CD14-positive monocyte (primary cell): ENCODE results near the gene ANKRD44. TPM values are rescaled to one million over a fixed set of nuclear protein-coding genes. Genes with fewer than 3 reads are reported as not detected.
A peak's percentile ranks its signal among the peaks of the same experiment; 100 is the strongest.

ENCODE experiments used
- DNase-seq, 3 donors: peaks; one replicate each; pipeline ENCODE4 v3.0.0-alpha.2; 2011 to 2022
- H2AFZ ChIP-seq: 2 replicates; pipeline ENCODE4 v1.6.0; 2012; ENCODE audit warnings: mild to moderate bottlenecking, low read depth, low read length, inconsistent platforms; ENCODE audit not compliant: insufficient read depth, poor library complexity, severe bottlenecking
- H3K27ac ChIP-seq, 2 donors: 1 replicate in 1 of 2; 2 replicates in 1 of 2; pipeline ENCODE4 v1.5.1; 2012 to 2013; ENCODE audit warnings: low read length in 2 of 2, control low read depth in 1 of 2, inconsistent platforms in 1 of 2, low read depth in 1 of 2, mild to moderate bottlenecking in 1 of 2
- H3K27me3 ChIP-seq, 2 donors: one replicate each; pipeline versions ENCODE4 v1.6.0 to v1.6.1; 2011 to 2013; ENCODE audit warnings: low read length in 2 of 2; ENCODE audit not compliant: control insufficient read depth in 2 of 2, insufficient read depth in 2 of 2
- H3K36me3 ChIP-seq, 2 donors: replicated peaks in 1 of 2; 1 replicate in 1 of 2; 2 replicates in 1 of 2; pipeline versions ENCODE4 v1.5.1 to v1.6.1; 2012 to 2013; ENCODE audit warnings: low read length in 2 of 2, control low read depth in 1 of 2, inconsistent platforms in 1 of 2, mild to moderate bottlenecking in 1 of 2; ENCODE audit not compliant: insufficient read depth in 2 of 2, control insufficient read depth in 1 of 2
- H3K4me1 ChIP-seq, 2 donors: 1 replicate in 1 of 2; 2 replicates in 1 of 2; pipeline versions ENCODE4 v1.5.1 to v1.6.1; 2012 to 2013; ENCODE audit warnings: low read length in 2 of 2, control low read depth in 1 of 2, inconsistent platforms in 1 of 2, mild to moderate bottlenecking in 1 of 2, moderate library complexity in 1 of 2; ENCODE audit not compliant: insufficient read depth in 2 of 2, control insufficient read depth in 1 of 2
- H3K4me2 ChIP-seq: replicated peaks from 2 replicates; pipeline ENCODE3; 2012; ENCODE audit warnings: low read length, moderate library complexity, mild to moderate bottlenecking; ENCODE audit not compliant: poor library complexity, severe bottlenecking; ENCODE audit errors: extremely low read depth
- H3K4me3 ChIP-seq, 3 experiments: fragments of 200-600 bp in 1 of 3; sonication (generic) in 1 of 3; replicated peaks in 1 of 3; 1 replicate in 2 of 3; 2 replicates in 1 of 3; pipeline ENCODE4 v1.5.1; 2011 to 2013; ENCODE audit warnings: low read length in 3 of 3, mild to moderate bottlenecking in 3 of 3, control low read depth in 2 of 3, low read depth in 2 of 3, inconsistent platforms in 1 of 3, moderate library complexity in 1 of 3
- H3K79me2 ChIP-seq: 2 replicates; pipeline ENCODE4 v1.6.0; 2012; ENCODE audit warnings: mild to moderate bottlenecking, control low read depth, inconsistent platforms, low read length, moderate library complexity; ENCODE audit not compliant: insufficient read depth
- H3K9ac ChIP-seq: 2 replicates; pipeline ENCODE4 v1.6.0; 2017; ENCODE audit warnings: low read length, mild to moderate bottlenecking; ENCODE audit not compliant: insufficient read depth, poor library complexity, severe bottlenecking
- H3K9me3 ChIP-seq, 2 donors: replicated peaks in 1 of 2; 1 replicate in 1 of 2; 2 replicates in 1 of 2; pipeline versions ENCODE4 v1.5.1 to v1.6.1; 2012 to 2013; ENCODE audit warnings: low read length in 2 of 2, control low read depth in 1 of 2; ENCODE audit not compliant: control insufficient read depth in 1 of 2, insufficient read depth in 1 of 2
- H4K20me1 ChIP-seq: 2 replicates; pipeline ENCODE4 v1.6.0; 2012; ENCODE audit warnings: mild to moderate bottlenecking, low read length, control low read depth, moderate library complexity; ENCODE audit not compliant: insufficient read depth
- H3K27ac Mint-ChIP-seq, 7 donors: one replicate each; pipeline ENCODE4 v1.8.0; 2020; ENCODE audit warnings: mild to moderate bottlenecking in 7 of 7, mixed read lengths in 7 of 7, moderate library complexity in 6 of 7, inconsistent platforms in 2 of 7
- H3K27me3 Mint-ChIP-seq, 3 donors: one replicate each; pipeline ENCODE4 v1.8.0; 2021 to 2022; ENCODE audit warnings: low read depth in 3 of 3, mild to moderate bottlenecking in 3 of 3, mixed read lengths in 3 of 3, moderate library complexity in 3 of 3, inconsistent platforms in 1 of 3
- H3K36me3 Mint-ChIP-seq, 2 donors: one replicate each; pipeline ENCODE4 v1.8.0; 2020; ENCODE audit warnings: mixed read lengths in 2 of 2, inconsistent platforms in 1 of 2, mild to moderate bottlenecking in 1 of 2
- H3K4me1 Mint-ChIP-seq: one replicate; pipeline ENCODE4 v1.8.0; 2020; ENCODE audit warnings: mild to moderate bottlenecking, mixed read lengths
- H3K4me3 Mint-ChIP-seq, 2 donors: one replicate each; pipeline ENCODE4 v1.8.0; 2020; ENCODE audit warnings: mild to moderate bottlenecking in 2 of 2, mixed read lengths in 2 of 2, moderate library complexity in 1 of 2
- H3K9me3 Mint-ChIP-seq, 7 donors: one replicate each; pipeline ENCODE4 v1.8.0; 2020 to 2022; ENCODE audit warnings: mixed read lengths in 7 of 7, mild to moderate bottlenecking in 6 of 7, moderate library complexity in 6 of 7, inconsistent platforms in 2 of 7
- WGBS: methylation state at CpG from one replicate; pipeline ENCODE4 v1.1.5; 2013; ENCODE audit warnings: missing lambda C conversion rate; ENCODE audit not compliant: insufficient coverage; 5-methylcytosine and 5-hydroxymethylcytosine counted together
- intact Hi-C, 2 donors: fragments of 100-400 bp; cut with micrococcal nuclease; formaldehyde crosslinking; loops; one replicate each; pipeline versions ENCODE4 v1.15.0 to v1.15.1; 2023
- polyA plus RNA-seq, 3 donors: library from polyadenylated mRNA; depleted of rRNA in 1 of 3; unstranded in 2 of 3; stranded (reverse) in 1 of 3; fragments of 300-500 nt in 2 of 3; fragments of >200 nt in 1 of 3; fragmentation: Illumina TruSeq in 2 of 3; gene quantifications; 1 replicate in 2 of 3; 2 replicates in 1 of 3; pipeline ENCODE4 v1.2.3, GENCODE V29; 2012 to 2021
- TF ChIP-seq, protein P1 (sequence below): fragments of 200-600 bp; IDR thresholded peaks from one replicate; pipeline ENCODE4 v1.8.0; 2022; ENCODE audit warnings: antibody characterized with exemption, mild to moderate bottlenecking

Gene ANKRD44
- polyA plus RNA-seq, 3 donors = 55.7 to 91.9 (median 64.9) TPM

DNA sequence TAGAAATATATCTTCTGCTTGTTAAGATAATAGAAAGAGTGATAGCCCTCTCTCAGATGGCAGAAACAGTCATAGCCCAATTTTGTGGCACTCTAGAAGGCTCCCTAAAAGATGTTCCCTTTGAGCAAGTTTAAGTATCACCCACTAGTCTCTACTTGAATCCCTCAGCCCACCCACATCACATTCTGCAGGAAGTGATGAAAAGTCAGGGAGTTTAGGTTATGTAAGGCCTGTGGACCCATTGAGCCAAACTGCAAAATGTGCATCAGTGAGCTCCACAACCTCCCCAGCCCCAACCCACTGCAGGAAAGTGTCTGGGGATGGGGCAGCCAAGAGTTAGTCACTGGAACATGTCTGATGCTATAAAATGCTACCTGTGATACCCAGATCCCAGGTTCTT, 25.6 kb downstream of the ANKRD44 start:
- H3K27me3 ChIP-seq = no peaks in the 10 kb centered on the region
- H3K4me3 ChIP-seq = no peak overlapping the region
- no peaks in the 10 kb centered on the region for H3K36me3 ChIP-seq
- Mint-ChIP-seq H3K4me1 (peaks cover 67% of the 10 kb centered on the region), H3K27me3 (no peaks in the 10 kb centered on the region), H3K36me3 (peaks cover 6 to 12% of the 10 kb centered on the region in 2 donors), H3K27ac (peak overlapping the region in 5 of 7 donors; percentile 24 to 74 (median 50)), H3K4me3 (no peak overlapping the region), H3K9me3 (no peaks in the 10 kb centered on the region)
- H2AFZ ChIP-seq = no peak overlapping the region
- H3K79me2 ChIP-seq = peaks cover 99% of the 10 kb centered on the region
- no peak overlapping the region for H3K9ac ChIP-seq
- no peak overlapping the region for H3K4me2 ChIP-seq
- peaks cover 37 to 63% of the 10 kb centered on the region in 2 donors for H3K4me1 ChIP-seq
- DNase-seq = no peak
- TF ChIP-seq, protein P1, sequence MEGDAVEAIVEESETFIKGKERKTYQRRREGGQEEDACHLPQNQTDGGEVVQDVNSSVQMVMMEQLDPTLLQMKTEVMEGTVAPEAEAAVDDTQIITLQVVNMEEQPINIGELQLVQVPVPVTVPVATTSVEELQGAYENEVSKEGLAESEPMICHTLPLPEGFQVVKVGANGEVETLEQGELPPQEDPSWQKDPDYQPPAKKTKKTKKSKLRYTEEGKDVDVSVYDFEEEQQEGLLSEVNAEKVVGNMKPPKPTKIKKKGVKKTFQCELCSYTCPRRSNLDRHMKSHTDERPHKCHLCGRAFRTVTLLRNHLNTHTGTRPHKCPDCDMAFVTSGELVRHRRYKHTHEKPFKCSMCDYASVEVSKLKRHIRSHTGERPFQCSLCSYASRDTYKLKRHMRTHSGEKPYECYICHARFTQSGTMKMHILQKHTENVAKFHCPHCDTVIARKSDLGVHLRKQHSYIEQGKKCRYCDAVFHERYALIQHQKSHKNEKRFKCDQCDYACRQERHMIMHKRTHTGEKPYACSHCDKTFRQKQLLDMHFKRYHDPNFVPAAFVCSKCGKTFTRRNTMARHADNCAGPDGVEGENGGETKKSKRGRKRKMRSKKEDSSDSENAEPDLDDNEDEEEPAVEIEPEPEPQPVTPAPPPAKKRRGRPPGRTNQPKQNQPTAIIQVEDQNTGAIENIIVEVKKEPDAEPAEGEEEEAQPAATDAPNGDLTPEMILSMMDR = no peak
- H3K9me3 ChIP-seq = no peaks in the 10 kb centered on the region
- H4K20me1 ChIP-seq = peaks cover 92% of the 10 kb centered on the region
- peak overlapping the region in 1 of 2 donors; percentile 60 for H3K27ac ChIP-seq
- intact Hi-C loops = no loop called here

DNA sequence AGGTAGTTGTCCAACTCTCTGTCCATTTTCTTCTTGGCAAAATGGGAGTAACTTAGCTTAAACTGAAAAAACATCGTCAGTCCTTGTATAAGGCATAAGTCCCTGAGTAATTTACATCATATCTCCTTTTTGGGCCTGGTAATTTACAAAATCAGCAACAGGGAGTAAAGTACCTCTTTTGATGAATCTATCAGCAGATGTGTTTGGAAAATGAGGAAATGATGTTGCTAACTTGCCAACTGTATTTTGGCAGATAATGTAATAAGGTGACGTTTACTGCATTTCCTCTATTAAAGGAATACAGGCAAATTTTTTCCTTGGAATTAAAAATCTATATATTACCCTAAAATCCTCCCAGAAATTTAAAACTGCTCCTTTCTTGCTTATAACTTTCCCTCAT, 29.2 kb downstream of the ANKRD44 start:
- TF ChIP-seq, protein P1 = no peak
- peaks cover 79% of the 10 kb centered on the region for H3K4me1 Mint-ChIP-seq
- Histone ChIP-seq H3K36me3 (no peaks in the 10 kb centered on the region), H3K9me3 (no peaks in the 10 kb centered on the region), H3K9ac (no peak overlapping the region), H3K79me2 (peaks cover 99% of the 10 kb centered on the region), H3K4me1 (peaks cover 54 to 76% of the 10 kb centered on the region in 2 donors), H3K27me3 (no peaks in the 10 kb centered on the region), H3K4me2 (no peak overlapping the region), H2AFZ (no peak overlapping the region), H3K4me3 (no peak overlapping the region), H3K27ac (peak overlapping the region; percentile 64 to 80), H4K20me1 (peaks cover 95% of the 10 kb centered on the region)
- no peaks in the 10 kb centered on the region for H3K9me3 Mint-ChIP-seq
- DNase-seq = peak; percentile 60 to 80 (median 80)
- H3K27ac Mint-ChIP-seq = peak overlapping the region; percentile 85 to 96 (median 94)
- intact Hi-C loops = no loop called here
- WGBS = 0% methylated on average over 1 of the region's 2 CpGs
- H3K36me3 Mint-ChIP-seq = peaks cover 6 to 11% of the 10 kb centered on the region in 2 donors
- H3K27me3 Mint-ChIP-seq = no peaks in the 10 kb centered on the region
- no peak overlapping the region for H3K4me3 Mint-ChIP-seq
